WTC11 (cell line): ENCODE data around the gene FXYD6. TPM values are rescaled to one million over a fixed set of nuclear protein-coding genes. Genes with fewer than 3 reads are reported as not detected.

ENCODE experiments used
- ATAC-seq: fragments of 200-7000 bp; cut with Tn5 transposase; 2 replicates; pipeline ENCODE4 v1.10.0; 2021; ENCODE audit warnings: mild to moderate bottlenecking, moderate library complexity
- CTCF ChIA-PET: fragments of 300-600 bp; sonication (Branson Sonifier 250); formaldehyde crosslinking; loops from one replicate; lab custom pipeline; 2021; ENCODE audit warnings: antibody characterized with exemption; lab: Charles Lee
- POLR2A ChIA-PET: fragments of 350-600 bp; sonication (Branson Sonifier 250); formaldehyde crosslinking; loops from one replicate; lab custom pipeline; 2021; ENCODE audit warnings: antibody characterized with exemption; lab: Charles Lee
- DNase-seq: peaks from one replicate; pipeline ENCODE4 v3.0.0; 2021; ENCODE audit warnings: low spot score
- H3K27ac Mint-ChIP-seq: 2 replicates; pipeline ENCODE4 v1.8.0; 2021; ENCODE audit warnings: mixed read lengths
- H3K27me3 Mint-ChIP-seq: 2 replicates; pipeline ENCODE4 v1.8.0; 2021; ENCODE audit warnings: low read depth, mild to moderate bottlenecking, moderate library complexity, mixed read lengths
- H3K36me3 Mint-ChIP-seq: 2 replicates; pipeline ENCODE4 v1.8.0; 2021; ENCODE audit warnings: mixed read lengths
- H3K4me1 Mint-ChIP-seq: 2 replicates; pipeline ENCODE4 v1.8.0; 2022; ENCODE audit warnings: mixed read lengths
- H3K4me3 Mint-ChIP-seq: 2 replicates; pipeline ENCODE4 v1.8.0; 2021; ENCODE audit warnings: mild to moderate bottlenecking, moderate library complexity, mixed read lengths
- H3K9me3 Mint-ChIP-seq: 2 replicates; pipeline ENCODE4 v1.8.0; 2021; ENCODE audit warnings: mixed read lengths
- CREM ChIP-seq: sonication (generic); formaldehyde crosslinking; IDR thresholded peaks from 2 replicates; pipeline ENCODE4 v1.8.1; 2022; ENCODE audit warnings: mild to moderate bottlenecking, missing genetic modification reagents, moderate library complexity
- E2F1 ChIP-seq: sonication (generic); formaldehyde crosslinking; IDR thresholded peaks from 2 replicates; pipeline ENCODE4 v1.8.0; 2022; ENCODE audit warnings: mild to moderate bottlenecking, missing genetic modification reagents
- ETV6 ChIP-seq: sonication (generic); formaldehyde crosslinking; IDR thresholded peaks from 2 replicates; pipeline ENCODE4 v1.8.1; 2022; ENCODE audit warnings: mild to moderate bottlenecking, missing genetic modification reagents
- FOXJ3 ChIP-seq: sonication (generic); formaldehyde crosslinking; IDR thresholded peaks from 2 replicates; pipeline ENCODE4 v1.9.0; 2021; ENCODE audit warnings: missing genetic modification reagents, mild to moderate bottlenecking, borderline replicate concordance
- NFATC4 ChIP-seq: fragments of 250-450 bp; sonication (Bioruptor Pico); IDR thresholded peaks from 2 replicates; pipeline ENCODE4 v1.9.0; 2021; ENCODE audit warnings: mild to moderate bottlenecking
- NFE2L1 ChIP-seq: sonication (generic); formaldehyde crosslinking; IDR thresholded peaks from 2 replicates; pipeline ENCODE4 v1.8.1; 2023; ENCODE audit warnings: missing genetic modification reagents
- NR3C1 ChIP-seq: sonication (generic); formaldehyde crosslinking; conservative IDR thresholded peaks from 2 replicates; pipeline ENCODE4 v1.8.1; 2023; ENCODE audit warnings: low read depth, mild to moderate bottlenecking, missing genetic modification reagents
- SMAD4 ChIP-seq: sonication (generic); formaldehyde crosslinking; IDR thresholded peaks from 2 replicates; pipeline ENCODE4 v1.8.0; 2022; ENCODE audit warnings: mild to moderate bottlenecking, missing genetic modification reagents
- STAT6 ChIP-seq: sonication (generic); formaldehyde crosslinking; conservative IDR thresholded peaks from 2 replicates; pipeline ENCODE4 v1.8.1; 2023; ENCODE audit warnings: mild to moderate bottlenecking, low read depth, missing genetic modification reagents, moderate library complexity
- TEAD4 ChIP-seq: sonication (generic); formaldehyde crosslinking; IDR thresholded peaks from 2 replicates; pipeline ENCODE4 v1.8.0; 2022; ENCODE audit warnings: mild to moderate bottlenecking, missing genetic modification reagents
- USF1 ChIP-seq: sonication (generic); formaldehyde crosslinking; IDR thresholded peaks from 2 replicates; pipeline ENCODE4 v1.8.0; 2022; ENCODE audit warnings: mild to moderate bottlenecking, missing genetic modification reagents
- USF2 ChIP-seq: sonication (generic); formaldehyde crosslinking; IDR thresholded peaks from 2 replicates; pipeline ENCODE4 v1.8.1; 2023; ENCODE audit warnings: mild to moderate bottlenecking, missing genetic modification reagents, moderate library complexity
- ZNF232 ChIP-seq: sonication (generic); formaldehyde crosslinking; IDR thresholded peaks from 2 replicates; pipeline ENCODE4 v1.8.0; 2022; ENCODE audit warnings: mild to moderate bottlenecking, missing genetic modification reagents
- ZNF532 ChIP-seq: fragments of 250-450 bp; sonication (Bioruptor Pico); IDR thresholded peaks from 2 replicates; pipeline ENCODE4 v1.9.0; 2021; ENCODE audit warnings: mild to moderate bottlenecking, borderline replicate concordance
- total RNA-seq: library from RNA; stranded (reverse); gene quantifications from 3 replicates; pipeline ENCODE4 v1.2.3, GENCODE V29; 2021
- TF ChIP-seq, protein P1 (sequence below): sonication (generic); formaldehyde crosslinking; IDR thresholded peaks from 2 replicates; pipeline ENCODE4 v1.8.0; 2022; ENCODE audit warnings: mild to moderate bottlenecking, missing genetic modification reagents
- TF ChIP-seq, protein P2 (sequence below): sonication (generic); formaldehyde crosslinking; IDR thresholded peaks from 2 replicates; pipeline ENCODE4 v1.8.0; 2022; ENCODE audit warnings: mild to moderate bottlenecking, missing genetic modification reagents
- TF ChIP-seq, protein P3 (sequence below): sonication (generic); formaldehyde crosslinking; IDR thresholded peaks from 2 replicates; pipeline ENCODE4 v1.8.1; 2022; ENCODE audit warnings: low read depth, missing genetic modification reagents, borderline replicate concordance

Gene FXYD6
- total RNA-seq, 1 experiment from 2014 or later: 26.2 TPM

DNA sequence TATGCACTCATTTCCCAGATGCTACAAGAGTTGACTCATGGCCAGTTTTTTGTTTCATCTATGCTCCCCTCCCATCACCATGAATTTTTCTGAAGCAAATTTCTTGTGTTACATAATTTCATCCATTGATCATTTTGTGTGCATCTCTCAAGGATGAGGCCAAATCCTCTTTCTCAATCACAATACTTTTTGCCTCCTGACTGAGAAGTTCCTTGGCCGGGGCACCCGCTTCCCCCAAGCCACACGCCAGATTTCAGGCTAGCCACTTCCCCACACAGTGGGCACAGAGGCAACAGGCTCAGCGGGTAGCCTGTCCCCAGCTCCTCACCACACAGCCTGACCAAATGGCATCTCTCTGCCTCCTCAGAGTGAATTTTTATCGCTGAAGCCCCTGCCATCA lies 69.6 kb downstream of the FXYD6 start:
- no peak overlapping the region for H3K27ac Mint-ChIP-seq
- H3K9me3 Mint-ChIP-seq: no peaks in the 10 kb centered on the region
- TF ChIP-seq TEAD4 (CRISPR knock-in tag): no peak
- TF ChIP-seq ETV6 (CRISPR knock-in tag): no peak
- no peak for TF ChIP-seq ZNF532
- TF ChIP-seq, protein P1, sequence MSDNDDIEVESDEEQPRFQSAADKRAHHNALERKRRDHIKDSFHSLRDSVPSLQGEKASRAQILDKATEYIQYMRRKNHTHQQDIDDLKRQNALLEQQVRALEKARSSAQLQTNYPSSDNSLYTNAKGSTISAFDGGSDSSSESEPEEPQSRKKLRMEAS (CRISPR knock-in tag): no peak
- TF ChIP-seq, protein P2, sequence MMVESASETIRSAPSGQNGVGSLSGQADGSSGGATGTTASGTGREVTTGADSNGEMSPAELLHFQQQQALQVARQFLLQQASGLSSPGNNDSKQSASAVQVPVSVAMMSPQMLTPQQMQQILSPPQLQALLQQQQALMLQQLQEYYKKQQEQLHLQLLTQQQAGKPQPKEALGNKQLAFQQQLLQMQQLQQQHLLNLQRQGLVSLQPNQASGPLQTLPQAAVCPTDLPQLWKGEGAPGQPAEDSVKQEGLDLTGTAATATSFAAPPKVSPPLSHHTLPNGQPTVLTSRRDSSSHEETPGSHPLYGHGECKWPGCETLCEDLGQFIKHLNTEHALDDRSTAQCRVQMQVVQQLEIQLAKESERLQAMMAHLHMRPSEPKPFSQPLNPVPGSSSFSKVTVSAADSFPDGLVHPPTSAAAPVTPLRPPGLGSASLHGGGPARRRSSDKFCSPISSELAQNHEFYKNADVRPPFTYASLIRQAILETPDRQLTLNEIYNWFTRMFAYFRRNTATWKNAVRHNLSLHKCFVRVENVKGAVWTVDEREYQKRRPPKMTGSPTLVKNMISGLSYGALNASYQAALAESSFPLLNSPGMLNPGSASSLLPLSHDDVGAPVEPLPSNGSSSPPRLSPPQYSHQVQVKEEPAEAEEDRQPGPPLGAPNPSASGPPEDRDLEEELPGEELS: no peak
- no peak for TF ChIP-seq NFE2L1 (CRISPR knock-in tag)
- no peak for TF ChIP-seq SMAD4 (CRISPR knock-in tag)
- no peak for TF ChIP-seq CREM
- TF ChIP-seq NFATC4 (CRISPR knock-in tag): no peak
- TF ChIP-seq ZNF232 (CRISPR knock-in tag): no peak
- no peak for TF ChIP-seq STAT6 (CRISPR knock-in tag)
- no peak for TF ChIP-seq USF2 (CRISPR knock-in tag)
- TF ChIP-seq, protein P3, sequence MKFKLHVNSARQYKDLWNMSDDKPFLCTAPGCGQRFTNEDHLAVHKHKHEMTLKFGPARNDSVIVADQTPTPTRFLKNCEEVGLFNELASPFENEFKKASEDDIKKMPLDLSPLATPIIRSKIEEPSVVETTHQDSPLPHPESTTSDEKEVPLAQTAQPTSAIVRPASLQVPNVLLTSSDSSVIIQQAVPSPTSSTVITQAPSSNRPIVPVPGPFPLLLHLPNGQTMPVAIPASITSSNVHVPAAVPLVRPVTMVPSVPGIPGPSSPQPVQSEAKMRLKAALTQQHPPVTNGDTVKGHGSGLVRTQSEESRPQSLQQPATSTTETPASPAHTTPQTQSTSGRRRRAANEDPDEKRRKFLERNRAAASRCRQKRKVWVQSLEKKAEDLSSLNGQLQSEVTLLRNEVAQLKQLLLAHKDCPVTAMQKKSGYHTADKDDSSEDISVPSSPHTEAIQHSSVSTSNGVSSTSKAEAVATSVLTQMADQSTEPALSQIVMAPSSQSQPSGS: no peak
- no peak for TF ChIP-seq USF1
- no peak for TF ChIP-seq FOXJ3
- TF ChIP-seq E2F1 (CRISPR knock-in tag): no peak
- no peak for TF ChIP-seq NR3C1 (CRISPR knock-in tag)
- no peak for ATAC-seq
- no peaks in the 10 kb centered on the region for H3K36me3 Mint-ChIP-seq
- POLR2A ChIA-PET: interaction anchor here (1.0 kb wide), 1 partner anchor 9 kb away, joined by 3 read pairs; no protein-coding TSS in a partner anchor
- no peak overlapping the region for H3K4me3 Mint-ChIP-seq
- no peaks in the 10 kb centered on the region for H3K4me1 Mint-ChIP-seq
- peaks cover 8% of the 10 kb centered on the region for H3K27me3 Mint-ChIP-seq
- DNase-seq: no peak
- CTCF ChIA-PET: interaction anchor here (0.6 to 4.8 kb wide), 54 partner anchors 8 to 384 kb away, joined by 3 to 122 read pairs (median 5); partner anchors contain the start of genes DSCAML1 and IL10RA
